MM.1S (cell line): ENCODE results near the gene FOXB1.

Source experiments
- EZH2 ChIP-seq: fragments of 300-600 bp; sonication (generic); optimal IDR thresholded peaks from 2 replicates; pipeline ENCODE3; 2017; ENCODE audit warnings: low read depth, mild to moderate bottlenecking, antibody characterized with exemption, low read length, mixed read lengths
- TF ChIP-seq, protein P1 (sequence below): fragments of 300-600 bp; sonication (generic); IDR thresholded peaks from 2 replicates; pipeline ENCODE4 v1.5.1; 2016; ENCODE audit warnings: antibody characterized with exemption, low read length, mixed read lengths

DNA sequence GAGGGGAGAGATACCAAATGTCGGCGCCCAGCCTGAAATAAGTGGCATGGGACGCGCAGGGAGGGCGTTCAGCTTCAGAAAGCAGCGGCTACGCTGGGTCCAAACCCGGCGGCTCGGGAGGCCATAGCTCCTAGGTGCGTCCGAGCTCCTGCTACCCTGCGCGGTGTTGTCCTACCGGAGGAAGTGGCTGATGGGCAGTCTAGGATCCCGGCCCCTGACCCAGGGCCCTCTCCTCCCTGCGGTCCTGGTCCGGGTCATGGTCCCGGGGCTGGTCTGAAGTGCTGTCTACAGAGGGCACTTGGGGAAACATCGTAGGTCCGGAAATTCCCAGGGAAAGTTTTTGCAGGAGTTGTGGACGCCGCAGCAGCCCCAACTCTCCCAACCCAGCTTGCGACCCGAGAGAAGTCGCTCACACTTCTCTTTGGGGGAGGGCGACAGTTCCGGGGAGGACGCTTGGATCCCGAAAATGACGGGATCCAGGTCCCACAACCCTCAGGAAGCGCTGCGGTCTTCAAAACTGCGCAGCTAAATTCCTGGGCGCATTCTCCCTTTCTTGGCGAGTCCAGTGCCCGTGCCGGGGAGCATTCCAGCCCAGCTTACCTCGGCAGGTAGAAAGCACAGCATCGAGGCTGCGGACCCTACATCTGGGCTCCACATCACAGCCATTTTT lies 9.1 kb upstream of the FOXB1 start:
- TF ChIP-seq, protein P1, sequence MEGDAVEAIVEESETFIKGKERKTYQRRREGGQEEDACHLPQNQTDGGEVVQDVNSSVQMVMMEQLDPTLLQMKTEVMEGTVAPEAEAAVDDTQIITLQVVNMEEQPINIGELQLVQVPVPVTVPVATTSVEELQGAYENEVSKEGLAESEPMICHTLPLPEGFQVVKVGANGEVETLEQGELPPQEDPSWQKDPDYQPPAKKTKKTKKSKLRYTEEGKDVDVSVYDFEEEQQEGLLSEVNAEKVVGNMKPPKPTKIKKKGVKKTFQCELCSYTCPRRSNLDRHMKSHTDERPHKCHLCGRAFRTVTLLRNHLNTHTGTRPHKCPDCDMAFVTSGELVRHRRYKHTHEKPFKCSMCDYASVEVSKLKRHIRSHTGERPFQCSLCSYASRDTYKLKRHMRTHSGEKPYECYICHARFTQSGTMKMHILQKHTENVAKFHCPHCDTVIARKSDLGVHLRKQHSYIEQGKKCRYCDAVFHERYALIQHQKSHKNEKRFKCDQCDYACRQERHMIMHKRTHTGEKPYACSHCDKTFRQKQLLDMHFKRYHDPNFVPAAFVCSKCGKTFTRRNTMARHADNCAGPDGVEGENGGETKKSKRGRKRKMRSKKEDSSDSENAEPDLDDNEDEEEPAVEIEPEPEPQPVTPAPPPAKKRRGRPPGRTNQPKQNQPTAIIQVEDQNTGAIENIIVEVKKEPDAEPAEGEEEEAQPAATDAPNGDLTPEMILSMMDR, result no peak
- TF ChIP-seq EZH2, result no peak
